ENCODE results near the gene SLC39A11.
"Not testable (repeated sequence)": the region's sequence is repeated elsewhere in the genome, so short reads cannot be mapped to it uniquely, and the experiment has no call there.

The SLC39A11 gene

DNA sequence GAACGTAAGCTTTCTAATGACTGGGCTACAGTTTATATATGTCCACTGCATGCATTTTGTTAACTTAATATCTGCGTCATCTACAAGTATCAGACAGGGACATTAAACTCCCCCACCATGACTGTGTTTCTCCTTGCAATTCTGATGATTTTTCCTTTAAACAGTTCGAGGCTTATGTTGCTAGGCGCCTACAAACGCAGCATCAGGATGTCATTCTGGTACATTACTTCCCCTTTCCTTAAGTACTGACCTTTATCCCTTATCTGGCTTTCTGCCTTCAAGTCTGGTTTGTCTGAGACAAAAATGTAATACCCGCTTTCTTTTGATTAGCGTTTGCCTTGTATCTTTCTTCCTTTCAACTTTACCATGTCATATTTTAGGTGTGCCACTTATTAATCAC lies 362.4 kb downstream of the SLC39A11 start:
- no peak for DNase-seq

GRCh38 chr17:72726936-72727335 lies 365.6 kb downstream of the SLC39A11 start:
- peak in 1 of 2 experiments; percentile 36 for DNase-seq

DNA sequence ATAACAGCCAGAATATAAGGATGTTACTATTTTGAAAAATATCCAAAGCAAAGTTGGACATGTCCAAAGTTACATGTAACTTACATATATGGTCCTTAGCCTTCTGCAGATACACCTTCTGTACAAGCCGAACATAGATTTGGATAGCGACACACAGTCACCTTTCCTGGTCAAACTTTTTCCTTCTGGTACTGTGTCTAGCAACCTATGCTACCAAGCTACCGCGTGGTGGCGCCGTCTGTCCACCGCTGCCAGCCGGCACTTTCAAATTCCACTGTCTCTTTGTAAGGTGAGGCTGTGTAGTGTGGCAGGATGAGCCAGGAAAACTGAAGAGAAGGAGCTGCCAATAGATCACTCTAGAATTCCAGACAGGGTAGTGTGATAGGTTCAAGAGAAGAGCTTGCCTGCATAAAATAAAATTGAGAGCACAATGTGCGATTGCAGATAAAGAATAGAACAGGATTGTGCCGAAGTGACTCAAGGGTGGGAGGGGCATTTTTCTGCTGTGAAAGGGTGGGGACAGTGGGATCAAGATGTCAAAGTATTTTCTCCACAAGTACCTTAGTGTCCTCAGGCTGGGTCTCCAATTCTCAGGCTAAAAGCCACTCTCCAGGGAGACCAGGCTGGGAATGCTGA lies 366.9 kb downstream of the SLC39A11 start:
- peak; percentile 70 to 78 for DNase-seq

DNA sequence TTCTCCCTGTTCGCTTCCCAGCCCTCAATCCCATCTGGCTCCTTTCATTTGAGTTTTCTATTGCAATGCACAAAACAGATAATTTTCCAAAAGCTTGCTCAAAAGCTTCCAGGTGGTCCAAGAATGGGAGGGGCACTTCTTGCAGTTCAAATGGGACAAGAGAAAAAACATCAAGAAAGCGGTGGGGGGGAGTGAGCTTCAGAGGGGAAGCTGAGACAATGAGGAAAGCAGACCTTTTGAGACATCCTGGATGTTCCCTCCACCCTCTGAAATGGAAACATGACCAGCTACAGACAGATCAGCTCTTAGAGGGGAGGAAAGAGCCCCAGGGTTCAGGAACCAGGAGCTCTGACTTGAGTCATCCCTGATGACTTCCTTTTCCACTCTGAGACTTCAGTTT lies 368.2 kb downstream of the SLC39A11 start:
- DNase-seq: no peak

- no peak for DNase-seq
These were observed 368.8 kb downstream of the SLC39A11 start for GRCh38 chr17:72723711-72724110.

GRCh38 chr17:72720494-72720825 lies 372.0 kb downstream of the SLC39A11 start:
- DNase-seq: no peak

GRCh38 chr17:72719578-72720493 lies 372.7 kb downstream of the SLC39A11 start:
- no peak for DNase-seq

DNA sequence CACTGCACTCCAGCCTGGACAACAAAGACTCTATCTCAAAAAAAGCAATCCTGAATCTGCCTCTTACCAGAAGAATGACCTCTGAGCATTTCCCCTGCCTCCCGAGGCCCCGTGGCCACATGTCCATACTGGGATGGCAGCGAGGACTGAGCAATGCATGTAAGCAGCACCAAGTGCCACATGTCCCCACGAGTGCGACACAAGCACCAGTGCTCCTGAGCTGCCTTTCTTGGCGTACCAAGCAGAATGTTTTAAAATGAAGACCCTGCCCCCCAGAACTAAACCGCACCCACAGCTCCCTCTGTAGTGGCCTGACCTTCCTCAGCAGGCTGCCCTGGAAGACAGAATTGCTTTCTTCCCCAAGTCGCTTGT lies 373.3 kb downstream of the SLC39A11 start:
- DNase-seq: no peak

- DNase-seq: no peak
These were observed 374.8 kb downstream of the SLC39A11 start for GRCh38 chr17:72717676-72718075.

- DNase-seq: no peak
These were observed 375.2 kb downstream of the SLC39A11 start for GRCh38 chr17:72717276-72717675.

GRCh38 chr17:72715906-72716572 lies 376.4 kb downstream of the SLC39A11 start:
- no peak for DNase-seq

GRCh38 chr17:72714357-72714966 lies 378.0 kb downstream of the SLC39A11 start:
- DNase-seq: no peak

- DNase-seq: no peak
These were observed 378.8 kb downstream of the SLC39A11 start for GRCh38 chr17:72713701-72714100.

GRCh38 chr17:72711521-72712310 lies 380.8 kb downstream of the SLC39A11 start:
- DNase-seq: no peak

GRCh38 chr17:72710834-72711233 lies 381.7 kb downstream of the SLC39A11 start:
- DNase-seq: no peak

GRCh38 chr17:72710202-72710601 lies 382.3 kb downstream of the SLC39A11 start:
- DNase-seq: no peak

DNA sequence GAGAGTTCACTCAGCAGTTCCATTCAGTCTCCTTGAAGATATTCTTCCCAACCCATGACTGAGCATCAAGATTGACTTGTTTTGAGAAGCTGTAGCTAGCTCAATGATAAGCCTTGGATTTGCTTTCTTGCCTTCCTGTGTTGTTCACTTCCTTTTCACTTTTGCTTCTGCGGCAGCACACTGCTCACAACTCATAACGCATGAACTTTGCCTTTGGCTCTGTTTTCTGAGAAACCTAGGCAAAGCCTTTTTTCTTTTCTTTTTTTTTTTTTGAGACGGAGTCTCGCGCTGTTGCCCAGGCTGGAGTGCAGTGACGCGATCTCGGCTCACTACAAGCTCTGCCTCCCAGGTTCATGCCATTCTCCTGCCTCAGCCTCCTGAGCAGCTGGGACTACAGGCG lies 383.8 kb downstream of the SLC39A11 start:
- DNase-seq: not testable (repeated sequence)

DNA sequence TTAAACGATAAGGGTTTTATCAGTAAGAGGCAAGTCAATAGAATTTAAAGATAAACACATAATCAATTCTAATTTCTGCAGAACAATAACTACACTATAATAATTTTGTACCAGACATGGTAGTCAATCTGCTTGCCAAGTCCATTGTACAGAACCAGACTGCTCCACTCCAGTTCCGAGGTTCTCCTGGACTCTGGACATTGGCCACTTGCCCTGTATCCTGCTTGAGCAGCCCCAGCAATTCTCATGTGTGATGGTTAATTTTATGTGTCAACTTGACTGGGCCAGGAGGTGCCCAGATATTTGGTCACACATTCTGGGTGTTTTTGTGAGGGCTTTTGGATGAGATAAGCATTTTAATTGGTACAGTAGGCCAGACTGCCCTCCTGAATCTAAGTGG lies 384.6 kb downstream of the SLC39A11 start:
- no peak for DNase-seq

DNA sequence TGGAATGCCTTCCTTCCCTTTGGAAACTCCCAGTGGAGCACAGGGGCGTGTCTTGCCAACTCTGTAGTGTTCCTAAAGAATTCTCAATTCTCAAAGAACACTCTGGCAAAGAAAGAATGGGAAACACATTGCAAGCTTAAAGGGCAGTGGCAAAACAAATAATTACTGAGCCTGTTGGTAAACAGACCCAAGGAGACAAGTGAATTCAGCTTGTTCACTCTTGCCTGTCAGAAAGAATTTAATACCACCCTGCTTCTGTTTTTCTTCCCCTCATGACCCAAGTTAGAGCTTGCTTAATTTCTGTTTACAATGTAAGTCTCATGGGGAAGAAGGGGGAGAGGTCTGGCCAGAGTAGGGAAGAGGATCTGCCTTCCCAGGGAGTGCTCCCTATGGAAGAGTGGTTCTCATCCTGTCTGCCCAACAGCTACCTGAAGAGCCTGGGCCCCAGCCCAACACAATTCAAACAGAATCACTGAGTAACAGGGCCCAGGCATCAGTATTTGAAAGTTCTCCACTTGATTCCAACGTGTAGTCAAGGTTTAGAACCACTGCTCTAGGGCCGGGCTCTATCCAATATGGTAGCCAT lies 386.0 kb downstream of the SLC39A11 start:
- DNase-seq: no peak

DNA sequence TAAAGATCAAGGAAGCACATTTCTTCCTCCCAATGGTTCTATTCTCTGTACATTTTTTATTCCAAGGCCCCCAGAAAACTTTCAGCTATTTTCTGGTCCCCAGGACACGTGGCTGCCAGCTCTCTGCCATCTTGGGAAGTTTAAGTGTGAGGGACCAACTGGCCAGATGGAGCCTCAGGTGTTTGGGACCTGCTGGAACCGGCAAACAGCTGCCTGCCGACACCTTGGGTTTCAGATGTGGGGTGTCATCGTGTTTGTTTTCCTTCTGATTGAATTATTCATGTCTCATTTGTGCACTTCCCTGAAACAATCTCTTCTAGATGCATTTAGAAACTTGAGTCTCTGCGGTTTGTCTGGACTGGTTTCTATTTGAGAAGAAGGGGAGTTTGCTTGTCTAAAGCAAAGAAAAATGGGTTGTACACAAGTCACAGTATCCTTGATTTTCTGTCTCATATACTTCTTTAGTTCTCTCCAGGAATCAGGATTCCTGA lies 386.5 kb downstream of the SLC39A11 start:
- DNase-seq: no peak

DNA sequence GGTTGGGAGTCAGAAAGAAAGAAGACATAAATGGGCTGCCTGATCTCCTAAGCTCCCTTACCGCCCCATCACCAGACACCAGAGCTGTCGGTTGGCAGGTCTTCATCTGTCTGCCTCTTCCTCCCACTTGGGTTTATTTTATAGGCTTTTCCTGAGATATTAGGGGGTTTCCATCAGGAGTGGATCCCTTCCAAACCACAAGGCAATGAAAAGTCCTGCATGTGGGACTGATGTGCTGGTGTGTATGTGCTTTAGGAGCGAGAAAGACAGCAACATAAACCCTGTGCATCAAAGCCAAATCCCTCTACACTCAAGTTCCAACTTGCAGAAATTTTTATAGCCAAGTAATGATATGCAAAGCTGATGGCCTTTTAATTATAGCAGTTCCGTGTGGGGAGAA lies 389.5 kb downstream of the SLC39A11 start:
- no peak for DNase-seq

DNA sequence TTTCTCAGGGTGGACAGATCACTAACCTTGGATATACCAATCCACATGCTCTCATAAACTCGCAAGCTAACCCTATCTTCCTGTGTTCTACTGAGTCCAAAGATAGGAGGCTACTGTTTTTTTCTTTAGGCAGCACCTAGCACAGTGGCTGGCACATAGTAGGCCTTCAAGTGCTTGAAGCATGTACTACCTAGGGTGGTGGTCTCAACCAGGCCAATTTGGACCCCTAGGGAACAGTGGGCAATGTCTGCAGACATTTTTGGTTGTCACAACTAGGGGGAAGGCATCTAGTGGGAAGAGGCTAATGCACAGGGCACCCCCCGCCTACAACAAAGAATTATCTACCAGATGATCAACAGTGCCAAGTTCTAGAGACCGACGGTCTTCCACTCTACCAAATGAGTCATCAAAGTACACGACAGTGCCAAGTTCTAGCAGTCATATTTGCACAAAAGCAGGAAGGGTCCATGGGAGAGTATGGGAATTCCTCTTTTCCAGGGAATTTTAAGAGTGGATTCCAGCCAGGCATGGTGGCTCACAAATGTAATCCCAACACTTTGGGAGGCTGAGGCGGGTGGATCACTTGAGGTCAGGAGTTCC lies 390.3 kb downstream of the SLC39A11 start:
- DNase-seq: no peak
